Measurements from ENCODE around the gene ALDH6A1. TPM values are rescaled to one million over a fixed set of nuclear protein-coding genes. Genes with fewer than 3 reads are reported as not detected.

ALDH6A1 gene
- total RNA-seq, 1 donor from 2014 or later = 24.0 TPM

GRCh38 chr14:74085047-74085637 is 889 bp upstream of the ALDH6A1 start:
- no peaks in the 10 kb centered on the region for H3K27me3 ChIP-seq (ENCODE audit: control insufficient read depth in 3 of 3, insufficient read depth in 3 of 3, low read length in 3 of 3)
- H3K9ac ChIP-seq (ENCODE audit: low read depth in 1 of 3, low read length in 3 of 3) = peak overlapping the region; percentile 82 to 91 (median 88)
- H3K9me3 ChIP-seq (ENCODE audit: control insufficient read depth in 3 of 3, low read length in 3 of 3) = no peaks in the 10 kb centered on the region
- H3K4me1 ChIP-seq (ENCODE audit: control insufficient read depth in 3 of 3, insufficient read depth in 3 of 3, low read length in 3 of 3) = peaks cover 18 to 33% (median 22%) of the 10 kb centered on the region in 3 donors
- H3K36me3 ChIP-seq (ENCODE audit: control insufficient read depth in 3 of 3, insufficient read depth in 3 of 3, low read length in 3 of 3) = no peaks in the 10 kb centered on the region
- H3K27ac ChIP-seq (ENCODE audit: low read depth, low read length) = peak overlapping the region; percentile 85
- peak overlapping the region; percentile 86 to 95 (median 94) for H3K4me3 ChIP-seq (ENCODE audit: low read length in 3 of 3)

DNA sequence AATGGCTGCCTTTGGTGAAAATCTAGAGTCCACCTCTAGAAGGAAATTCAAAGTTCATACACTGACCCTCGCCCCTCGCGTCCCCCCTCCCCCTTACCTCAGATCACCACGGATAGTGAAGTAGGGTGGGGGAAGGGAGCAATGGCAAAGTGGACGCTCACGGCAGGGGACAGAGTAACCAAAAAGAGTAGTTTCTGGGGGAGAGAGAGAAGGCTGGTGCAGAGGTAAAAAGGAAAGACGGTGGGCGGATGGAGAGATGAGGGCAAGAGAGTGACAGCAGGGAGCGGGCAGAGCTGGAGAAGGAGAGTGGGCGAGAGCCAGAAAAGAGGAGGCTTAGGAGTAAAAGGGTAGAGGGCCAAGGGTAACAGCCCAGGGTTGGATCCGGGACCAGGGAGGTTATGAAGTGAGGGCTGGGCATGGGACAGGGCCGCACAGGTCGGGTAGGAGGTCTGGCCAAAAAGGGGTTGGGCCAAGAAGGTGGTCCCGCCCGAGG is 423 bp downstream of the ALDH6A1 start:
- Histone ChIP-seq H3K9ac (ENCODE audit: low read depth in 1 of 3, low read length in 3 of 3) (peak overlapping the region; percentile 91 to 98 (median 95)), H3K4me1 (ENCODE audit: control insufficient read depth in 3 of 3, insufficient read depth in 3 of 3, low read length in 3 of 3) (peaks cover 18 to 33% (median 22%) of the 10 kb centered on the region in 3 donors), H3K36me3 (ENCODE audit: control insufficient read depth in 3 of 3, insufficient read depth in 3 of 3, low read length in 3 of 3) (no peaks in the 10 kb centered on the region), H3K27me3 (ENCODE audit: control insufficient read depth in 3 of 3, insufficient read depth in 3 of 3, low read length in 3 of 3) (no peaks in the 10 kb centered on the region), H3K4me3 (ENCODE audit: low read length in 3 of 3) (peak overlapping the region; percentile 94 to 99 (median 97)), H3K27ac (ENCODE audit: low read depth, low read length) (peak overlapping the region; percentile 97), H3K9me3 (ENCODE audit: control insufficient read depth in 3 of 3, low read length in 3 of 3) (no peaks in the 10 kb centered on the region)

DNA sequence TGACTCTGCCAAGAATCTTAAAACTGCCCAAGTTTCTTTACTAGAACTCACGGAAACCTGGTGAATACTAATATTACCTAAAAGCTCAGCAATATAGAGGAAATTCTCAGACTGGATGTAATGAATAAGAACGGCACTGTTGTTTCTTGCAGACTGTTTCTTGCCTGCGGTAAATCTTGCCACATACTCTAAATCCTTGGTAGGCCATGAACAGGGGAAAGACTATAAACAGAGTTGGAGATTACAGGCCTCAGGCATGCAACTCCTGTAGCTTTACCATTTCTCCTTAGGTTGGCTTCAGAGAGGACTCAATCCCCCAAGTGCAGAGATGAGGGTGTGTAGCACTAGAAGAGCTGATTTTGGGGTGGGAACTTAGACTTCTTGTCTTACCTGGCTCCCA is 1.1 kb downstream of the ALDH6A1 start:
- Histone ChIP-seq H3K36me3 (ENCODE audit: control insufficient read depth in 3 of 3, insufficient read depth in 3 of 3, low read length in 3 of 3) (no peaks in the 10 kb centered on the region), H3K9ac (ENCODE audit: low read depth in 1 of 3, low read length in 3 of 3) (peak overlapping the region in 2 of 3 donors; percentile 95 to 98), H3K27ac (ENCODE audit: low read depth, low read length) (peak overlapping the region; percentile 97), H3K4me1 (ENCODE audit: control insufficient read depth in 3 of 3, insufficient read depth in 3 of 3, low read length in 3 of 3) (peaks cover 18 to 33% (median 22%) of the 10 kb centered on the region in 3 donors), H3K9me3 (ENCODE audit: control insufficient read depth in 3 of 3, low read length in 3 of 3) (no peaks in the 10 kb centered on the region), H3K4me3 (ENCODE audit: low read length in 3 of 3) (peak overlapping the region in 2 of 3 donors; percentile 97 to 99), H3K27me3 (ENCODE audit: control insufficient read depth in 3 of 3, insufficient read depth in 3 of 3, low read length in 3 of 3) (no peaks in the 10 kb centered on the region)

- H3K27ac ChIP-seq (ENCODE audit: low read depth, low read length) = no peak overlapping the region
- no peak overlapping the region for H3K4me3 ChIP-seq (ENCODE audit: low read length in 3 of 3)
- H3K9me3 ChIP-seq (ENCODE audit: control insufficient read depth in 3 of 3, low read length in 3 of 3) = no peaks in the 10 kb centered on the region
- peaks cover 18 to 31% (median 21%) of the 10 kb centered on the region in 3 donors for H3K4me1 ChIP-seq (ENCODE audit: control insufficient read depth in 3 of 3, insufficient read depth in 3 of 3, low read length in 3 of 3)
- no peaks in the 10 kb centered on the region for H3K27me3 ChIP-seq (ENCODE audit: control insufficient read depth in 3 of 3, insufficient read depth in 3 of 3, low read length in 3 of 3)
- H3K36me3 ChIP-seq (ENCODE audit: control insufficient read depth in 3 of 3, insufficient read depth in 3 of 3, low read length in 3 of 3) = no peaks in the 10 kb centered on the region
- H3K9ac ChIP-seq (ENCODE audit: low read depth in 1 of 3, low read length in 3 of 3) = no peak overlapping the region
Observed at GRCh38 chr14:74081491-74081890, 2.8 kb downstream of the ALDH6A1 start.

- H3K9ac ChIP-seq (ENCODE audit: low read depth in 1 of 3, low read length in 3 of 3) = no peak overlapping the region
- no peaks in the 10 kb centered on the region for H3K9me3 ChIP-seq (ENCODE audit: control insufficient read depth in 3 of 3, low read length in 3 of 3)
- H3K4me1 ChIP-seq (ENCODE audit: control insufficient read depth in 3 of 3, insufficient read depth in 3 of 3, low read length in 3 of 3) = peaks cover 15 to 26% (median 16%) of the 10 kb centered on the region in 3 donors
- no peaks in the 10 kb centered on the region for H3K36me3 ChIP-seq (ENCODE audit: control insufficient read depth in 3 of 3, insufficient read depth in 3 of 3, low read length in 3 of 3)
- no peak overlapping the region for H3K4me3 ChIP-seq (ENCODE audit: low read length in 3 of 3)
- no peak overlapping the region for H3K27ac ChIP-seq (ENCODE audit: low read depth, low read length)
- H3K27me3 ChIP-seq (ENCODE audit: control insufficient read depth in 3 of 3, insufficient read depth in 3 of 3, low read length in 3 of 3) = no peaks in the 10 kb centered on the region
Observed at GRCh38 chr14:74080820-74081460, 3.3 kb downstream of the ALDH6A1 start.

- Histone ChIP-seq H3K9ac (ENCODE audit: low read depth in 1 of 3, low read length in 3 of 3) (no peak overlapping the region), H3K27ac (ENCODE audit: low read depth, low read length) (no peak overlapping the region), H3K9me3 (ENCODE audit: control insufficient read depth in 3 of 3, low read length in 3 of 3) (no peaks in the 10 kb centered on the region), H3K36me3 (ENCODE audit: control insufficient read depth in 3 of 3, insufficient read depth in 3 of 3, low read length in 3 of 3) (peaks cover 2 to 3% (median 3%) of the 10 kb centered on the region in 3 donors), H3K4me1 (ENCODE audit: control insufficient read depth in 3 of 3, insufficient read depth in 3 of 3, low read length in 3 of 3) (peaks cover 0 to 3% (median 0%) of the 10 kb centered on the region in 3 donors), H3K4me3 (ENCODE audit: low read length in 3 of 3) (no peak overlapping the region), H3K27me3 (ENCODE audit: control insufficient read depth in 3 of 3, insufficient read depth in 3 of 3, low read length in 3 of 3) (no peaks in the 10 kb centered on the region)
Observed at GRCh38 chr14:74077401-74077800, 6.9 kb downstream of the ALDH6A1 start.

- H3K27me3 ChIP-seq (ENCODE audit: control insufficient read depth in 3 of 3, insufficient read depth in 3 of 3, low read length in 3 of 3) = no peaks in the 10 kb centered on the region
- no peaks in the 10 kb centered on the region for H3K4me1 ChIP-seq (ENCODE audit: control insufficient read depth in 3 of 3, insufficient read depth in 3 of 3, low read length in 3 of 3)
- no peaks in the 10 kb centered on the region for H3K9me3 ChIP-seq (ENCODE audit: control insufficient read depth in 3 of 3, low read length in 3 of 3)
- H3K27ac ChIP-seq (ENCODE audit: low read depth, low read length) = no peak overlapping the region
- H3K9ac ChIP-seq (ENCODE audit: low read depth in 1 of 3, low read length in 3 of 3) = no peak overlapping the region
- H3K36me3 ChIP-seq (ENCODE audit: control insufficient read depth in 3 of 3, insufficient read depth in 3 of 3, low read length in 3 of 3) = peaks cover 17 to 52% (median 45%) of the 10 kb centered on the region in 3 donors
- no peak overlapping the region for H3K4me3 ChIP-seq (ENCODE audit: low read length in 3 of 3)
Observed at GRCh38 chr14:74065746-74066575, 18.3 kb downstream of the ALDH6A1 start.

- Histone ChIP-seq H3K36me3 (ENCODE audit: control insufficient read depth in 3 of 3, insufficient read depth in 3 of 3, low read length in 3 of 3) (peaks cover 21 to 44% (median 44%) of the 10 kb centered on the region in 3 donors), H3K27ac (ENCODE audit: low read depth, low read length) (no peak overlapping the region), H3K4me3 (ENCODE audit: low read length in 3 of 3) (no peak overlapping the region), H3K27me3 (ENCODE audit: control insufficient read depth in 3 of 3, insufficient read depth in 3 of 3, low read length in 3 of 3) (no peaks in the 10 kb centered on the region), H3K4me1 (ENCODE audit: control insufficient read depth in 3 of 3, insufficient read depth in 3 of 3, low read length in 3 of 3) (no peaks in the 10 kb centered on the region), H3K9me3 (ENCODE audit: control insufficient read depth in 3 of 3, low read length in 3 of 3) (no peaks in the 10 kb centered on the region), H3K9ac (ENCODE audit: low read depth in 1 of 3, low read length in 3 of 3) (no peak overlapping the region)
Observed at GRCh38 chr14:74064883-74065282, 19.4 kb downstream of the ALDH6A1 start.

DNA sequence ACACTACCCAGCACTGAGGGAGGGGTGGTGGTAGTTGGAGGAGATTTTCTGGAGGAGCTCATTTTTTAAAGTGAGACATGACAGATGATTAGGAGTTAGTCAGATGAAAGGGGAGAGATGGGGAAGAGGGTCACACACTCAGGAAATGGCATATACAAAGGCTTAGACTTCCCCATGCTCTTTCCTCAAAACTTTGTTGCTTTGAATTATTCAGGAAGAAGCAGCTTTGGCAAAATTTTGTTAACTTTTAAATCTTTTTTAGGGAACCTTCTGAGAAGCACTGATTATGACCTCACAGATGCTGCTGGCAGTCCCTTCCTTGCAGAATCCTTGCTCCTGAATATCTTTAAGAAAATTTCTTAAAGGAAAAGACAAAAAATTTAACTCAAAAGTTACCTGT is 19.8 kb downstream of the ALDH6A1 start:
- Histone ChIP-seq H3K4me3 (ENCODE audit: low read length in 3 of 3) (no peak overlapping the region), H3K4me1 (ENCODE audit: control insufficient read depth in 3 of 3, insufficient read depth in 3 of 3, low read length in 3 of 3) (no peaks in the 10 kb centered on the region), H3K27ac (ENCODE audit: low read depth, low read length) (no peak overlapping the region), H3K27me3 (ENCODE audit: control insufficient read depth in 3 of 3, insufficient read depth in 3 of 3, low read length in 3 of 3) (no peaks in the 10 kb centered on the region), H3K9me3 (ENCODE audit: control insufficient read depth in 3 of 3, low read length in 3 of 3) (no peaks in the 10 kb centered on the region), H3K36me3 (ENCODE audit: control insufficient read depth in 3 of 3, insufficient read depth in 3 of 3, low read length in 3 of 3) (peaks cover 21 to 47% (median 45%) of the 10 kb centered on the region in 3 donors), H3K9ac (ENCODE audit: low read depth in 1 of 3, low read length in 3 of 3) (no peak overlapping the region)

Data from skeletal muscle tissue (tissue), 4 donors.